H1 (cell line): ENCODE results near the gene MAB21L3. TPM values are rescaled to one million over a fixed set of nuclear protein-coding genes. Genes with fewer than 3 reads are reported as not detected.

Experiments used
- CTCF ChIA-PET: fragments of 300-600 bp; sonication (Branson Sonifier 250); formaldehyde crosslinking; loops from one replicate; lab custom pipeline; 2021; ENCODE audit not compliant: partially characterized antibody; lab: Charles Lee
- POLR2A ChIA-PET: fragments of 300-600 bp; sonication (Branson Sonifier 250); formaldehyde crosslinking; loops from one replicate; lab custom pipeline; 2021; ENCODE audit warnings: inconsistent platforms; ENCODE audit not compliant: partially characterized antibody; lab: Charles Lee
- DNase-seq, 2 experiments: peaks; one replicate each; pipeline versions ENCODE4 v3.0.0 to v3.0.0-alpha.2; 2010 to 2022; ENCODE audit warnings: low spot score in 2 of 2, low read depth in 1 of 2, mixed read lengths in 1 of 2
- FAIRE-seq: peaks from 2 replicates; lab custom pipeline; 2011; peaks lifted over from hg19 to GRCh38; lab: Jason Lieb, UNC
- H2AFZ ChIP-seq: 2 replicates; pipeline ENCODE4 v1.8.1; 2012; ENCODE audit warnings: low read length, inconsistent platforms
- H2AK5ac ChIP-seq: 2 replicates; pipeline ENCODE4 v1.6.1; 2013; ENCODE audit warnings: low read depth, low read length
- H2BK120ac ChIP-seq: replicated peaks from 2 replicates; pipeline ENCODE3; 2013; ENCODE audit warnings: low read depth, low read length, inconsistent platforms
- H2BK12ac ChIP-seq: 2 replicates; pipeline ENCODE4 v1.6.1; 2013; ENCODE audit warnings: low read depth, low read length
- H2BK15ac ChIP-seq: 2 replicates; pipeline ENCODE4 v1.6.1; 2013; ENCODE audit warnings: low read length
- H2BK20ac ChIP-seq: 2 replicates; pipeline ENCODE4 v1.6.1; 2013; ENCODE audit warnings: low read length
- H2BK5ac ChIP-seq: 2 replicates; pipeline ENCODE4 v1.6.1; 2013; ENCODE audit warnings: low read depth, low read length
- H3K14ac ChIP-seq: 2 replicates; pipeline ENCODE4 v1.6.1; 2013; ENCODE audit warnings: inconsistent platforms; ENCODE audit not compliant: insufficient read length
- H3K18ac ChIP-seq: 2 replicates; pipeline ENCODE4 v1.6.1; 2013; ENCODE audit warnings: low read length; ENCODE audit errors: extremely low read depth
- H3K23ac ChIP-seq: 2 replicates; pipeline ENCODE4 v1.6.1; 2013; ENCODE audit warnings: inconsistent platforms; ENCODE audit not compliant: insufficient read length
- H3K23me2 ChIP-seq: 2 replicates; pipeline ENCODE4 v1.6.1; 2013; ENCODE audit warnings: low read depth, low read length
- H3K27ac ChIP-seq: 2 replicates; pipeline ENCODE4 v1.6.1; 2011; ENCODE audit warnings: low read depth, low read length, inconsistent platforms
- H3K27me3 ChIP-seq, 4 experiments: replicated peaks in 1 of 4; 1 replicate in 1 of 4; 2 replicates in 3 of 4; pipeline versions ENCODE4 v1.6.1 to v1.8.1; 2011 to 2013; ENCODE audit warnings: low read length in 3 of 4, mild to moderate bottlenecking in 3 of 4, inconsistent platforms in 2 of 4, mixed read lengths in 2 of 4, moderate library complexity in 1 of 4; ENCODE audit not compliant: control insufficient read depth in 3 of 4, insufficient read depth in 3 of 4; ENCODE audit errors: extremely low read depth in 1 of 4
- H3K36me3 ChIP-seq, 4 experiments: 2 replicates each; pipeline versions ENCODE4 v1.6.1 to v1.8.1; 2011 to 2013; ENCODE audit warnings: mild to moderate bottlenecking in 4 of 4, low read length in 3 of 4, moderate library complexity in 2 of 4, control low read depth in 1 of 4, inconsistent platforms in 1 of 4; ENCODE audit not compliant: insufficient read depth in 4 of 4, control insufficient read depth in 2 of 4
- H3K4ac ChIP-seq: replicated peaks from 2 replicates; pipeline ENCODE3; 2013; ENCODE audit warnings: low read length, low read depth, mixed read lengths, inconsistent platforms; ENCODE audit not compliant: insufficient read length
- H3K4me1 ChIP-seq, 4 experiments: replicated peaks in 1 of 4; 1 replicate in 1 of 4; 2 replicates in 3 of 4; pipeline versions ENCODE4 v1.6.1 to v1.8.1; 2011 to 2013; ENCODE audit warnings: low read length in 3 of 4, inconsistent platforms in 2 of 4, mixed read lengths in 1 of 4; ENCODE audit not compliant: insufficient read depth in 4 of 4, control insufficient read depth in 3 of 4
- H3K4me2 ChIP-seq, 2 experiments: 2 replicates each; pipeline versions ENCODE4 v1.6.1 to v1.8.1; 2011 to 2013; ENCODE audit warnings: low read depth in 2 of 2, low read length in 2 of 2, control low read depth in 1 of 2, inconsistent platforms in 1 of 2, mild to moderate bottlenecking in 1 of 2; ENCODE audit not compliant: insufficient read depth in 1 of 2
- H3K4me3 ChIP-seq, 4 experiments: fragments of 200-600, 300-600 bp in 1 of 4; sonication (generic), shearing (Covaris generic), sonication (Bioruptor Twin) in 1 of 4; 2 replicates each; pipeline versions ENCODE4 v1.5.1 to v1.8.1; 2011 to 2016; ENCODE audit warnings: low read length in 4 of 4, low read depth in 3 of 4, control low read depth in 2 of 4, inconsistent platforms in 2 of 4, mild to moderate bottlenecking in 2 of 4, mixed read lengths in 1 of 4, moderate library complexity in 1 of 4; ENCODE audit not compliant: insufficient read depth in 2 of 4; ENCODE audit errors: extremely low read depth in 1 of 4
- H3K56ac ChIP-seq: replicated peaks from 2 replicates; pipeline ENCODE3; 2013; ENCODE audit warnings: low read depth, mild to moderate bottlenecking, mixed read lengths, low read length, inconsistent platforms; ENCODE audit not compliant: insufficient read length
- H3K79me1 ChIP-seq: 2 replicates; pipeline ENCODE4 v1.6.1; 2013; ENCODE audit warnings: low read depth, low read length, control low read depth
- H3K79me2 ChIP-seq, 2 experiments: 2 replicates each; pipeline versions ENCODE4 v1.6.1 to v1.8.1; 2012 to 2013; ENCODE audit warnings: low read length in 2 of 2, mild to moderate bottlenecking in 2 of 2, inconsistent platforms in 1 of 2; ENCODE audit not compliant: insufficient read depth in 2 of 2, control insufficient read depth in 1 of 2
- H3K9ac ChIP-seq, 4 experiments: replicated peaks in 1 of 4; 1 replicate in 1 of 4; 2 replicates in 3 of 4; pipeline versions ENCODE4 v1.6.1 to v1.8.1; 2011 to 2013; ENCODE audit warnings: low read depth in 3 of 4, low read length in 3 of 4, control low read depth in 2 of 4, mild to moderate bottlenecking in 2 of 4, moderate library complexity in 2 of 4, inconsistent platforms in 1 of 4; ENCODE audit errors: extremely low read depth in 1 of 4
- H3K9me3 ChIP-seq, 2 experiments: 2 replicates each; pipeline versions ENCODE4 v1.6.1 to v1.8.1; 2012 to 2013; ENCODE audit warnings: mild to moderate bottlenecking in 2 of 2, moderate library complexity in 2 of 2, control low read depth in 1 of 2, inconsistent platforms in 1 of 2, low read depth in 1 of 2, low read length in 1 of 2, mixed read lengths in 1 of 2; ENCODE audit not compliant: insufficient read depth in 2 of 2
- H4K20me1 ChIP-seq, 2 experiments: replicated peaks in 1 of 2; 2 replicates each; pipeline versions ENCODE3 to v1.8.1; 2011 to 2013; ENCODE audit warnings: inconsistent platforms in 2 of 2, low read length in 2 of 2, mild to moderate bottlenecking in 1 of 2; ENCODE audit not compliant: insufficient read depth in 2 of 2, control insufficient read depth in 1 of 2
- H4K5ac ChIP-seq: 2 replicates; pipeline ENCODE4 v1.6.1; 2013; ENCODE audit warnings: low read length, low read depth, mixed read lengths, inconsistent platforms; ENCODE audit not compliant: insufficient read length
- H4K8ac ChIP-seq: 2 replicates; pipeline ENCODE4 v1.8.0; 2013; ENCODE audit warnings: mild to moderate bottlenecking, moderate library complexity, low read length, inconsistent platforms; ENCODE audit not compliant: insufficient read depth; ENCODE audit errors: extremely low read depth
- H4K91ac ChIP-seq: replicated peaks from 2 replicates; pipeline ENCODE3; 2013; ENCODE audit warnings: low read length, mixed read lengths, inconsistent platforms; ENCODE audit not compliant: insufficient read length
- CBX5 ChIP-seq: fragments of 300-800, 300-1000 bp; sonication (generic); IDR thresholded peaks from 2 replicates; pipeline ENCODE4 v1.7.1; 2016; ENCODE audit warnings: antibody characterized with exemption, low read length, low read depth
- CHD2 ChIP-seq: IDR thresholded peaks from 2 replicates; pipeline ENCODE4 v1.6.1; 2012; ENCODE audit warnings: low read length, improper control_type of control experiment
- E2F6 ChIP-seq: IDR thresholded peaks from 2 replicates; pipeline ENCODE4 v1.6.1; 2012; ENCODE audit warnings: inconsistent platforms
- HDAC2 ChIP-seq, 2 experiments: fragments of 300-600 bp in 1 of 2; sonication (generic) in 1 of 2; IDR thresholded peaks; 2 replicates each; pipeline ENCODE4 v1.6.1; 2011 to 2012; ENCODE audit warnings: low read depth in 2 of 2, low read length in 2 of 2, mild to moderate bottlenecking in 2 of 2, moderate library complexity in 2 of 2, borderline replicate concordance in 1 of 2, inconsistent platforms in 1 of 2
- HDAC6 ChIP-seq: IDR thresholded peaks from one replicate; pipeline ENCODE4 v1.7.1; 2012; ENCODE audit warnings: low read depth, mild to moderate bottlenecking, inconsistent platforms, low read length, moderate library complexity
- JUND ChIP-seq: IDR thresholded peaks from 2 replicates; pipeline ENCODE4 v1.6.1; 2011; ENCODE audit warnings: mild to moderate bottlenecking, improper control_type of control experiment, low read length
- RAD21 ChIP-seq, 2 experiments: IDR thresholded peaks in 1 of 2; conservative IDR thresholded peaks in 1 of 2; 2 replicates each; pipeline ENCODE4 v1.6.1; 2011; ENCODE audit warnings: low read depth in 2 of 2, low read length in 2 of 2, improper control_type of control experiment in 1 of 2, inconsistent platforms in 1 of 2, mild to moderate bottlenecking in 1 of 2, moderate library complexity in 1 of 2
- SP4 ChIP-seq: IDR thresholded peaks from 2 replicates; pipeline ENCODE4 v1.6.1; 2012; ENCODE audit warnings: low read length, inconsistent platforms
- TCF12 ChIP-seq: IDR thresholded peaks from 2 replicates; pipeline ENCODE4 v1.6.1; 2011; ENCODE audit warnings: low read depth, mild to moderate bottlenecking, low read length
- YY1 ChIP-seq: IDR thresholded peaks from 2 replicates; pipeline ENCODE4 v1.6.1; 2011; ENCODE audit warnings: low read depth, mild to moderate bottlenecking, low read length
- WGBS, 2 experiments: shearing (Covaris generic) in 1 of 2; methylation state at CpG; one replicate each; pipeline versions ENCODE4 v1.1.6 to v1.1.7; 2013 to 2015; ENCODE audit warnings: low lambda C conversion rate in 2 of 2, mixed read lengths in 2 of 2, inconsistent platforms in 1 of 2, low coverage in 1 of 2, missing lambda C conversion rate in 1 of 2; ENCODE audit not compliant: insufficient replicate concordance in 2 of 2, insufficient coverage in 1 of 2, insufficient read length in 1 of 2; ENCODE audit errors: extremely low coverage in 1 of 2, missing lambda C conversion rate in 1 of 2; 5-methylcytosine and 5-hydroxymethylcytosine counted together
- polyA plus RNA-seq, 7 experiments: library from polyadenylated mRNA; depleted of rRNA in 3 of 7; stranded (reverse) in 5 of 7; unstranded in 2 of 7; fragments of >200 nt in 5 of 7; fragments of 200-250 nt in 2 of 7; gene quantifications; 1 replicate in 5 of 7; 2 replicates in 1 of 7; 4 replicates in 1 of 7; pipeline versions ENCODE4 v1.2.1 to v1.2.3, GENCODE V29; 2011 to 2013; ENCODE audit warnings: missing spikeins in 2 of 7, mixed read lengths in 2 of 7
- total RNA-seq: library from RNA; stranded (reverse); fragmentation: NEBNext Ultra II Directional; extraction: Animal tissue kit (Norgen Biotek cat#: 25700); gene quantifications from 2 replicates; pipeline ENCODE4 v1.2.1, GENCODE V29; 2021

Gene MAB21L3
- total and polyA plus RNA-seq, 2 of the 8 experiments (the other 6 are each of a cell fraction or from before 2014, with no cell fraction given), result not detected

GRCh38 chr1:116168277-116169032 is 57.3 kb downstream of the MAB21L3 start:
- peaks cover 0 to 25% (median 19%) of the 10 kb centered on the region in 4 experiments; a peak in 6 of 7 replicates for H3K27me3 ChIP-seq
- DNase-seq, result peak; percentile 36 to 92
- no peaks in the 10 kb centered on the region for H3K9me3 ChIP-seq
- H4K91ac ChIP-seq, result no peak overlapping the region
- peaks cover 8% of the 10 kb centered on the region; the same call in 1 of the 2 replicates for H3K23me2 ChIP-seq
- POLR2A ChIA-PET, result interaction anchor here (0.7 to 1.5 kb wide), 4 partner anchors 14 to 374 kb away, joined by 3 read pairs; no protein-coding TSS in a partner anchor
- peak overlapping the region; percentile 79 to 95 for H3K4me2 ChIP-seq
- CTCF ChIA-PET, result interaction anchor here (0.6 to 2.5 kb wide), 28 partner anchors 8 to 371 kb away, joined by 3 to 14 read pairs (median 4); no protein-coding TSS in a partner anchor
- no peak overlapping the region for H2AK5ac ChIP-seq
- H3K27ac ChIP-seq, result no peak overlapping the region
- no peak overlapping the region for H2BK5ac ChIP-seq
- no peak overlapping the region for H2BK20ac ChIP-seq
- H2BK12ac ChIP-seq, result peak overlapping the region; percentile 96; the same call in 1 of the 2 replicates
- no peaks in the 10 kb centered on the region for H4K20me1 ChIP-seq
- no peaks in the 10 kb centered on the region; the same call in 1 of the 2 replicates for H3K79me1 ChIP-seq
- no peaks in the 10 kb centered on the region for H3K79me2 ChIP-seq
- no peaks in the 10 kb centered on the region for H3K36me3 ChIP-seq
- H3K4ac ChIP-seq, result no peak overlapping the region
- H3K18ac ChIP-seq, result peak overlapping the region; percentile 76; the same call in 1 of the 2 replicates
- H3K56ac ChIP-seq, result no peak overlapping the region
- H2BK15ac ChIP-seq, result no peak overlapping the region
- H3K9ac ChIP-seq, result peak overlapping the region in 3 of 4 experiments; percentile 33 to 48 (median 44); a peak in 4 of 7 replicates
- H2AFZ ChIP-seq, result peak overlapping the region; percentile 78; the same call in 1 of the 2 replicates
- WGBS, 2 experiments, result 14% methylated on average over 37 of the region's 42 CpGs; no CpG with 5 or more reads in 1 of the 2 experiments
- peak overlapping the region; percentile 90; the same call in 1 of the 2 replicates for H4K8ac ChIP-seq
- no peak overlapping the region for H3K23ac ChIP-seq
- H2BK120ac ChIP-seq, result no peak overlapping the region
- FAIRE-seq, result no peak
- no peak overlapping the region for H3K14ac ChIP-seq
- peak overlapping the region; percentile 48 to 63 (median 57) for H3K4me3 ChIP-seq
- peaks cover 3 to 9% (median 6%) of the 10 kb centered on the region in 4 experiments for H3K4me1 ChIP-seq
- no peak overlapping the region for H4K5ac ChIP-seq
- peak; percentile 62 to 68 for TF ChIP-seq RAD21 (IDR thresholded peaks at IDR 0.05 in 1 of 2, conservative IDR thresholded peaks at IDR 0.05 in 1 of 2; ENCODE audit: low read depth in 2 of 2, low read length in 2 of 2)
- TF ChIP-seq TCF12, result no peak
- TF ChIP-seq HDAC2 (IDR thresholded peaks at IDR 0.05; ENCODE audit: borderline replicate concordance in 1 of 2, low read depth in 2 of 2, low read length in 2 of 2), result peak; percentile 59 to 79; a peak in 1 of 4 replicates
- TF ChIP-seq YY1, result no peak
- TF ChIP-seq HDAC6, result no peak
- TF ChIP-seq CHD2, result peak; percentile 66; the same call in 1 of the 2 replicates
- TF ChIP-seq E2F6, result peak; percentile 57; the same call in 1 of the 2 replicates
- no peak for TF ChIP-seq JUND
- peak; percentile 24; the same call in 1 of the 2 replicates for TF ChIP-seq SP4
- no peak for TF ChIP-seq CBX5
